Body of pancreas (tissue), 4 donors: ENCODE measurements around the gene IFITM5.

Experiments
- POLR2A ChIP-seq, 3 donors: fragments of 450-650 bp; IDR thresholded peaks; one replicate each; pipeline ENCODE4 v1.6.1; 2016; ENCODE audit warnings: antibody characterized with exemption in 3 of 3, mild to moderate bottlenecking in 2 of 3
- TF ChIP-seq, protein P1 (sequence below), 7 experiments: fragments of 450-650 bp in 4 of 7; fragments of 200-600 bp in 3 of 7; sonication (generic) in 3 of 7; IDR thresholded peaks; one replicate each; pipeline ENCODE4 v1.5.1; 2016 to 2019; ENCODE audit warnings: antibody characterized with exemption in 7 of 7

DNA sequence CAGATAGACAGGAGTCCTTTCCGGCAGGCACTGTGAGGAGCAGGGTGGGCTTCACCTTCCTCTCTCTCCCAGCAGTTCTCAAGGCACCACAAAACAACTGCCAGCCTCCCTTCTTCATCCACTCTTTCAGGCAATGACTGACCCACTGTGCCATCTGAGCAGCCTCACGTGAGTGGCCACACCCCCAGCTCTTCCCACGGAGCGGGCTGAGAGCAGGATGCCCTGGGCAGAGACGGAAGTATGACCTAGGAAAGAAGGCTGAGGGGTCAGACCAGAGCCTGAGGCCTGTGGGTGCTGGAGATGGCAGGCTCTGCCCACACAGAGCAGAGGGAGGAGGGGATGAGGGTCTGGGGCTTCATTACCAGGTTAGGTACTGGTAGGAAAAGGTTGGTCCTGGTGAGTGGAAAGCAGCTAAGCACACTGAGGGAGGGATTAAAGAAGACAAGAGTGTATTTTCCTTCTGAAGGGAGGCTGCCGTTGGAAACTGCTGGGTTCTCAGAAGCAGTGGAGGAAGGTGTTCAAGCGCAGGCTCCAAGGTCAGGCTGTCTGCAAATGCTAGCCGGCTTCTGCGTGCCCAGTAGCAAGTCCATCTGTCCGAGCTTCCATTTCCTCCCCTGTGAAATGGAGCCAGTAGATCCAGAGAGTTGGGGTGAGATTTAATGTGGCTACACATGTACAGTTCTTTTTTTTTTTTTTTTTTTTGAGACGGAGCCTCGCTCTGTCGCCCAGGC, 16.5 kb downstream of the IFITM5 start:
- TF ChIP-seq, protein P1, sequence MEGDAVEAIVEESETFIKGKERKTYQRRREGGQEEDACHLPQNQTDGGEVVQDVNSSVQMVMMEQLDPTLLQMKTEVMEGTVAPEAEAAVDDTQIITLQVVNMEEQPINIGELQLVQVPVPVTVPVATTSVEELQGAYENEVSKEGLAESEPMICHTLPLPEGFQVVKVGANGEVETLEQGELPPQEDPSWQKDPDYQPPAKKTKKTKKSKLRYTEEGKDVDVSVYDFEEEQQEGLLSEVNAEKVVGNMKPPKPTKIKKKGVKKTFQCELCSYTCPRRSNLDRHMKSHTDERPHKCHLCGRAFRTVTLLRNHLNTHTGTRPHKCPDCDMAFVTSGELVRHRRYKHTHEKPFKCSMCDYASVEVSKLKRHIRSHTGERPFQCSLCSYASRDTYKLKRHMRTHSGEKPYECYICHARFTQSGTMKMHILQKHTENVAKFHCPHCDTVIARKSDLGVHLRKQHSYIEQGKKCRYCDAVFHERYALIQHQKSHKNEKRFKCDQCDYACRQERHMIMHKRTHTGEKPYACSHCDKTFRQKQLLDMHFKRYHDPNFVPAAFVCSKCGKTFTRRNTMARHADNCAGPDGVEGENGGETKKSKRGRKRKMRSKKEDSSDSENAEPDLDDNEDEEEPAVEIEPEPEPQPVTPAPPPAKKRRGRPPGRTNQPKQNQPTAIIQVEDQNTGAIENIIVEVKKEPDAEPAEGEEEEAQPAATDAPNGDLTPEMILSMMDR (IDR thresholded peaks at IDR 0.05): no peak
- TF ChIP-seq POLR2A (IDR thresholded peaks at IDR 0.05): no peak
